Measurements from ENCODE around the gene HTT-AS.

DNA sequence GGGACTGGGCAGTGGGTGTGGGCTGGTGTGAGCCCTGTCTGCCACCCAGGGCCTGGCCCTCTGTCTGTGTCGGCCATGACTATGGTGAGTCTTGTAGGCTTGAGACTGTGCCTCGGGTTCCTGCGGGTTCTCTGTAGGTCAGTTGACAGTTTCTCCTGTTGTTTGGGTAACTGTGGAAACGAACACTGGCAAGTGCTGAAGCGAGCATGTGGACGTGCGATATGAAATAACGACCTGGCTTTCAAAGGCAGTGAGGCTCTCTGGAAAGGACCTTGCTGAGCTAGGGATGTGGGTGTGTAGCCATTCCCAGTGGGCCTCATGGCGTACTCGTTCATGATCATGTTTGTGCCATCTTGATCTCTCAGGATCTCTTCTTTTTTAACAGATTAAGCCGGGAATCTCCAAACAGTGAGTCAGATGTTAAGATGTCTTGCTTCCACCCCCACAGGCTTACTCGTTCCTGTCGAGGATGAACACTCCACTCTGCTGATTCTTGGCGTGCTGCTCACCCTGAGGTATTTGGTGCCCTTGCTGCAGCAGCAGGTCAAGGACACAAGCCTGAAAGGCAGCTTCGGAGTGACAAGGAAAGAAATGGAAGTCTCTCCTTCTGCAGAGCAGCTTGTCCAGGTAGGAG lies 41.4 kb upstream of the HTT-AS start:
- TF ChIP-seq POLR2A (IDR thresholded peaks at IDR 0.05) (no peak), EP300 (IDR thresholded peaks at IDR 0.05) (no peak)
- TF ChIP-seq, protein P1, sequence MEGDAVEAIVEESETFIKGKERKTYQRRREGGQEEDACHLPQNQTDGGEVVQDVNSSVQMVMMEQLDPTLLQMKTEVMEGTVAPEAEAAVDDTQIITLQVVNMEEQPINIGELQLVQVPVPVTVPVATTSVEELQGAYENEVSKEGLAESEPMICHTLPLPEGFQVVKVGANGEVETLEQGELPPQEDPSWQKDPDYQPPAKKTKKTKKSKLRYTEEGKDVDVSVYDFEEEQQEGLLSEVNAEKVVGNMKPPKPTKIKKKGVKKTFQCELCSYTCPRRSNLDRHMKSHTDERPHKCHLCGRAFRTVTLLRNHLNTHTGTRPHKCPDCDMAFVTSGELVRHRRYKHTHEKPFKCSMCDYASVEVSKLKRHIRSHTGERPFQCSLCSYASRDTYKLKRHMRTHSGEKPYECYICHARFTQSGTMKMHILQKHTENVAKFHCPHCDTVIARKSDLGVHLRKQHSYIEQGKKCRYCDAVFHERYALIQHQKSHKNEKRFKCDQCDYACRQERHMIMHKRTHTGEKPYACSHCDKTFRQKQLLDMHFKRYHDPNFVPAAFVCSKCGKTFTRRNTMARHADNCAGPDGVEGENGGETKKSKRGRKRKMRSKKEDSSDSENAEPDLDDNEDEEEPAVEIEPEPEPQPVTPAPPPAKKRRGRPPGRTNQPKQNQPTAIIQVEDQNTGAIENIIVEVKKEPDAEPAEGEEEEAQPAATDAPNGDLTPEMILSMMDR (IDR thresholded peaks at IDR 0.05) = no peak
